HG02943 (cell line): Measurements from ENCODE around the gene TMEM45B.
A peak's percentile ranks its signal among the peaks of the same experiment; 100 is the strongest.

Experiments
- ATAC-seq: cut with Tn5 transposase; IDR thresholded peaks from one replicate; pipeline ENCODE4 v1.9.1; 2021; ENCODE audit warnings: mild to moderate bottlenecking, low read depth, moderate library complexity; ENCODE audit not compliant: unreplicated experiment

The TMEM45B gene

DNA sequence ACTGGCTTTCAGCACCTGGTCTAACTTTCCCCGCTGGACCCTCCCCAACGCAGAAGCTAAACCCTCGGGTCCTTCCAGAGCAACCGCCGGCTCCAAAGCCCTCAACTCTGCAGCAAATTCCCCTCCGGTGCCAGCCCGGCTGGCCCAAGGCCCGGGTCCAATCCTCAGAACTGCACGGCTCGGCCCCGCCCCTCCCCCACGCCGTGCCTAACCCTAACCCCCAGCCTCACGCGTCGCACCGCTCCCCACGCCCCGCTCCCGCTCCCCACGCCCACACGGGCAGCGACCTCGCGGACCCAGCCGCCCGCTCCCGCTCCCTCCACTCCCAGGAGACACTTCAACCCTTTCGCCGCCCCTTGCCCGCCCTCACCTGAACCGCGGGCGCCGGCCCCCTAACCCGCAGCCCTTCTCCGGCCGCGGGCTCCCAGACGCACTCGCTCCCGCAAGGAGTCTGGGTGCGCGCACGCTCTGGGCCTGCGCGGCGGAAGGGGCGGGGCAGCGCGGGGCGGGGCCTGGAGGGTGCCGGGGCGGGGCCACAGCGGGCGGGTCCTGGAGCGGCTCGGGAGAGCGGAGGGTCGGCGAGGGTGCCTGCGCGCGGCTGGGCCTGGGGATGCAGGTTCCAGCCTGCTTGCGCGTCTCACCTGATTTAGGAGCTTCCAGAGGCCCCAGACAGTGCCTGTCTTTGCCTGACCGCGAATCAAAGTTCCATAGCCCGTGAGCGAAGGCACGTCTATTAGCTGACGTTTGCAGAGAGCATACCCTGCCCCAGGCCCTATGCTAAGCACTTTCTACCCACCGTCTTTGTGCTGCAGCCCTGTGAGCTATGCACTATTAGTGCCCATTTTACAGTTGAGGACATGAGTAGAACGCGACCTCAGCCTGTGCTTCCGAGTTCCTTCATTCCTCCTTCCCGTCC, 79.7 kb downstream of the TMEM45B start, which contains the start of gene NFRKB:
NFRKB (minus strand) TSS at position 453 of the 916 bp plus-strand sequence. CDS start 2,729 bp downstream, outside the sequence.
- peak; percentile 95 for ATAC-seq

DNA sequence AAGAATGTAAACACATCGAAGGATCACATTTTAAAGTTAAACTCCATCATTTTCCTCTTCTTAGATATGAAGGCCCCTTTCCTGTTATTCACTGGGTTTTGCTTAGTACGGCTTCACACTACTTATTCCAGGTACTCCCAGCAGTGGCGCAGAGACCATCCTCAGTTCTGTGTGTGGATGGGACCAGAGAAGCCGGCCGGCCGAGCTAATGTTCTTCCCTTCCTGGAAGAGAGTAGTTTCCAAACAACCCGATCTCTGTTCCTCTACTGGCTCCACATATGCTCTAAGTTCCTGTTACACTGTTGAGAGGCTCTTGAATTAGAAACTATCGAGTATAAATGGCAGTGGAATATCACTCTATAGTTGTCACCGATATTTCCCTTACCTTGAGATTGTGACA, 80.4 kb downstream of the TMEM45B start:
- no peak for ATAC-seq

DNA sequence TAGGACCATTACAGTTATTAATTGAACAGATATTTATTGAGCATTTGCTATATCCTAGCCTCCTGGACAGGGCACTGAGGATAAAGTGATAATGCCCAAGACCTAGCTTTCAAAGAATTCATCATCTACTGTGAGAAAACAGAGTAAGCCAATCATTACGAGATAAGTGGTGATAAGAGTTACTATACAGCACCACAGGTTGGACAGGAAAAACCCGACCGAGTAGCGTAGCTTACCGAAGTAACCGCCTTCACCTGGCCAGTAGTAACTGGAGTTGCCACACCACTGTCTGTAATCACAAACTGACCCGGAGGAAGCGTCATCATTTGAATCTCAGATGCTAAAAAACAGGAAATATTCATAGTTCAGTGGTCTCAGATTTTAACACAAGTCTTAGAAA, 89.8 kb downstream of the TMEM45B start:
- ATAC-seq = no peak
